GM18502 (cell line): ENCODE measurements around the gene LILRB2.
"Not testable (repeated sequence)": the region's sequence is repeated elsewhere in the genome, so short reads cannot be mapped to it uniquely, and the experiment has no call there.

Experiments
- ATAC-seq: cut with Tn5 transposase; IDR thresholded peaks from one replicate; pipeline ENCODE4 v1.9.1; 2021; ENCODE audit warnings: mild to moderate bottlenecking; ENCODE audit not compliant: unreplicated experiment, poor library complexity

Gene LILRB2

DNA sequence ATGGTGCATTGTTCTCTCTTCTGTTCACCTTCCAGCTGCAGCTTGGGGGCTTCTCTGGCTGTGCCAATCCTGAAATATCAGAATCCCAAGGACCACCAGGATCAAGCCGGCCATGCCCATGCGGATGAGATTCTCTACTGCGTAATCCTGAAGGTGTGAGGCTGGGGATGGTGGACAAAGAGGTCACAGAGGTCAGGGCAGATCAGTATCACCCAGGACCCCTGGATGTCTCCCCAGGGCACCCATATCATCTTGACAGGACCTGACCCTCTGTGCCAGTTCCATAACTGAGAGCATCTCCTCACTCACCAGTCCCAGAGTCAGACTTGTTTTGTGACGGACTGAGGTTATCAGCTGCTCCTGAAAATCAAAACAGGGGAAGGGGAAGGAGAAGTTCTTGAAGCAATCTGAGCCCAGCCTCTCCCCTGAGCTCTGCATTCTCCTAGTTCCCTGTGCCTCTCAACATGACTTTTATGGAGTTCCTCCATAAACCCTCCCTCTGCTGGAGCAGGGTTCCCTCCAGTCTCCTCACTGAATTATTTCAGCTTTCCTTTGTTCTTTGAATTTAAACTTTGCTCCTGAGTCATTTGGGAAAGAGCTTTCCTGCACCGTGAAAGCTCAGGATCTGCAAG lies 26.6 kb upstream of the LILRB2 start:
- no peak for ATAC-seq

DNA sequence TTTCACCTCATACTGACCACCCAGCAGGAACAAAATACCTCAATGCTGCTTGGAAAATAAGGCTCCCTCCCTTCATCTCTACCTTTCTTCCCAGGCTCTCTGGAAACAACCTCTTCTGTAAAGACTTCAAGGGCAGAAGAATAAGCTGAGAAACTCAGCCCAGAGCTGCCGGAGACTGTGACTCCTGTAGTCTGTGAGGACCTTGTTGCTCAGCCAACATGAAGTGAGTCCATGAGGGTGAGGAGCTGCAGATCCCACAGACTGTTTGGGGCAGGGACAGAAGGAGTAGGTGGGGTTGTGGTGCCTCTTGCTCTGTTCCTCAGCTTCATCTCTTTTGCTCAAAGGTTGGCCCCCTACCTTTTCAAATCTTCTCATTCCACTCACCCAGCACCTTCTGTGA lies 24.2 kb upstream of the LILRB2 start:
- ATAC-seq, result no peak

DNA sequence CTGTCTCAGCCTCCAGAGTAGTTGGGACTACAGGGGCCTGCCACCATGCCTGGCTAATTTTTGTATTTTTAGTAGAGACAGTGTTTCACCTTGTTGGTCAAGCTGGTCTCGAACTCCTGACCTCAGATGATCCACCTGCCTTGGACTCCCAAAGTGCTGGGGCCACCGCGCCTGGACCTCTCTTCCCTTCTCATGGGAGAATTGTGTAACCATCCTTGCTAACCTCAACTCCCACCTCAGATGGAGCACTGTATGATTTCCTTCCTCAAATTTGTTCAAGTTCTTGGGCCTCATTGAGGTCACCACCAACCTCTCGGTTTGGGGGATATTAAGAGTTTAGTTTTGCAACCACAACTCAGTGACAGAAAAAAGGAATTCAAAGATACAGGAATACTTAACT lies 21.3 kb upstream of the LILRB2 start:
- ATAC-seq, result no peak

DNA sequence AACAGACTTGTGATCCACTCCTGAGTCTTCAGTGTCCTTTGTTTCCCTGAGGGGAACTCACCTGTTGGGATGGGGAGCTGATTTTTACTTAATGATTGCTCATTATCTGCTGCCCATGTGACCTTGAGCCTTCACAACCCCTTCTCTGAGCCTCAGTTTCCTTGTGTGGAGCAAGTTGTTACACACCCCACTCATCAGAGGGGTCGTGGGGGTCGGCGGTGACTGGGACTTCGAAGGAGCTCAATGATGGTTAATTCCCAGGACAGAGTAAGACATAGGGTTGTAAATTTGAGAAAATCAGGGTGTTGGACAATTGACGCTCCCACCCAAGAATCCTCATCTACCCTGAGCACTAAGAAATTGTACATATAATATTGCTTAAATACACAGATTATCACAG lies 18.6 kb upstream of the LILRB2 start:
- no peak for ATAC-seq

DNA sequence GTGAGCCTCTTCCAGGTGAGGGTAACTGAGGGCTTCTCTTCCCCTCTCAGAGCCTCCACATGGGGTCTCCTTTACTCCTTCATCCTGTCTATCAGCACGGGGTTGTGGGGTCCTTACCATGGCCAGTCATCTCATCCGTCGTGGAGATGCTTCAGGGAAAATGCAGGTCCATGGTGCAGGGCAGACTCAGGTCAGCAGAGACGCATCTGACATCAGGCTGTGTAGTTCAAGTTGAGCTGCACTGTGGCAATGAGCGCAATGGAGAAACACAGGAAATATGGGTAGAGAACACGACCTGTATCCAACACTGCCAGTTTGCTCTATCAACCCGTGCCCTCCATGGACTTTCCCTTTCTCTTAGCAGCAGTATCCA lies 18.2 kb upstream of the LILRB2 start:
- no peak for ATAC-seq

DNA sequence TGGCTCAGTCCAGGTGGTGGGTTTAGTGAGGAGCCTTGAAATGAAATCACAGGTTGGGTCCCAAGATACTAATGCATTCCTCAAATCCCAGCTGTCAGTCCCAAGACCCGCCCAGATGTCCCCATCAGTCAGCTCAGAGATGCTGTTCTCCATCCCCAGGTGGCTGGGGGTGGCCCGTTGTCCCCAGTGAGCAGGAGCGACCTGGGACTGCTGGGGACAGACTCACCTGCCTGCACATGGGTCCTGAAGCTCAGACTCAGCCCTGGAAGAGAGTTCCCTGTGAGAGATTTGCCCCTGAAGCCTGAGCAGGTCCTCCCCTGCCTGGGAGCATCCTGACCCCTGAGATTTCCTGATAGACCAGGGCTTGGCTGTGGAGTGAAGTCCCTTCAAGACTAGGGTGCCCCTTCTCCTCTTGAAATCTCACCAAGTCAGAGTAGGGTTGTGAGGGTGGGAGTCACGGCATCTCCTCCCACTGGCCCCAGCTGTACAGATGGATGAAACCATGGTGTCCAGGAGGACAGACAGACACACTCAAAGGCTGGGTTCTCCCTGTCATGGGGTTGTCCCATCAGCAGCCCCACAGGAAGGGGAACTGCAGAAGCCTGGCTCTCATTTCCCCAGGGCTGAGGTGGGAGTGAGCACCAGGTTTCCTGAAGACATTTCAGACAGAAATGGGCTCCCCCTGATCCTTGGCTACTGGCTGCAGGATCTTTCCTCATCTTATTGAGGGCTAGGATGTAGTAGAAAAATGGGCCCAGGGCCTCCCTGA lies 17.6 kb upstream of the LILRB2 start:
- no peak for ATAC-seq

DNA sequence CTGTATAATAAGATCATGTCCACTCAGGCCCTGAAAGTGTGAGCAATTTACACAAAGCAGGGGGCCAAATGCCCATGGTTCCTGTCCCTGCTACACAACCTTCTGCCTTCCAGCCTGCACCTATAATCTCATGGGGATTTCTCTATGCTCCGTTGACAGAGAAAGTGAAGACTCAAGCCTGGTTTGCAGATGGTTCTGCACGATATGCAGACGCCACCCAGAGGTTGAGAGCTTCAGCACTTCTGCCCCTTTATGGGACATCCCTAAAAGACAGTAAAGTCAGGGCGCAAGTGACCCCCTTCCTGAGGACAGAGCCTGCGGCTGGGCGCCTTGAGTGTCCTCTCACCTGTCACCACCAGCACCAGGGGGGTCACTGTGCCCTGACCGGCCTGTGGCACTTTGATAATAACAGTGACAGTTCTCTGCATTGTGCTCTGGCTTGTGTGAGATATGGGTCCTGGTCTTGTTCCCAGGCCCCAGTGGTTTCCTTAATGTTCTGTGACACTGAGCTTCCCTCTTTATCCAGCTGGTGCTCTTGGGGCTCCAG lies 16.9 kb upstream of the LILRB2 start:
- ATAC-seq, result no peak

DNA sequence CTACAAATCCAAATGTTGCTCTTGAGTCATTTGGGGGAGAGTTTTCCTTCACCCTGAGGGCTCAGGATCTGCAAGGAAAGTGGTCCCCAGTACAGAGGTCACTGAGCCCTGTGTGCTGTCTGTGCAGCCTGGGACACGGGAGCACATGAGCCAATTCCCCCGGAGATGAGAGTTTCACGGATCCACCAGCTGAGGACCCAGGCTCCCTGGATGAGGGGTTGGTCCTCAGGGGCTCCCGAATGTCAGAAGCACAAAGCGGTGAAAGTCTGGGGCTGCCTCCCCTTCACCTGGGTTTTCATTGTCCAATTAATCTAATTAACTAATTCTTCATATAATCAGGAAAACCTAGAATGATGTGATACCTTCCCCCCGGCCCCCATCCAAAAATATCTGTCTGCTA lies 13.6 kb upstream of the LILRB2 start:
- no peak for ATAC-seq

DNA sequence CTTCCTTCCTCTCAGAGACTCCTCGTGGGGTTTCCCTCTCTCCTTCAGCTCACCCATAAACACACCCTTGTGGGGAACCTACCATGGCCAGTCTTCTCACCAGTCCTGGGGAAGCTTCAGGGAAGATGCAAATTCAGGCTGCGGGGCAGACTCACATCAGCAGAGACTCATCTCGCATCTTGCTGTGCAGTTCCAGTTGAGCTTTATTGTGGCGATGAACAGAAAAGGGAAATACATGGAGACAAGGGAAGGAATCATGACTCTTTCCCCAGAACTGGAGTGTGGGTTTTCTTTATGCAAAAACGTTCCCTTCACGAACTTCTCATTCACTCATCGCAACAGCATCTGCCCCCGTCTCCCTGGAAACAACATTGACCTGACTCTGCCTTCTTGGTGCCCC lies 8.2 kb upstream of the LILRB2 start:
- not testable (repeated sequence) for ATAC-seq

DNA sequence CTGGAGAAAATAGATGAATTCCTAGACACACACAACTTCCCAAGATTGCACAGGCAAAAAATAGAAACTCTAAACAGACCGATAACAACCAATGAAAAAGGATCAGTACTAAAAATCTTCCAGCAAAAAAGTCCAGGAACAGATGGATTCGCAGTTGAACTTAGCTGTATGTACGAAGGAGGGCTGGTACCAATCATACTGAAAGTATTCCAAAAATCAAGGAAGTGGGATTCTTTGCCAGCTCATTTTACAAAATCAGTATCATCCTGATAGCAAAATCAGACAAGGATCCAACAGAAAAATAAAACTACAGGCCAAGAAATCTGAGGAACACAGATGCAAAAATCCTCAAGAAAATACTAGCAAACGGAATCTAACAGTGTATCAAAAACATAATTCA lies 6.5 kb upstream of the LILRB2 start:
- ATAC-seq, result no peak

DNA sequence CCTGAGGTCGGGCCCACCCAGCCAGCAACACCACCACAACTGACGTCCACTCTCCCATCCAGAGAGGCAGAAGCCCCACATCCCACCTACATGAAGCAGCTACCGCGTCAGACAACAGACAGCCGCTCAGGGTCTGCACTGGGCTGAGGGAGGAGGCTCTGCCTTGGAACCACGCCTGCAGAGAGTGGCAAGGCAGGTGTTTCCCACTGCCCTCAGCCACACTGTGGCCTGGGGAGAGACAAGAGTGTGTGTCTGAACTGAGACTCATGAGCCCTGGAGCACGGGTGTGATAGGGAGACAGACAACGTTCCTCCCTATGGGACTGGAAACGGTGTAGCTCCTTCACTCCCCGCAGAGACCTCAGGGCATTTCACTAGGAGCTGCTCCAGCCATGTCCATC lies 5.4 kb upstream of the LILRB2 start:
- ATAC-seq, result not testable (repeated sequence)

DNA sequence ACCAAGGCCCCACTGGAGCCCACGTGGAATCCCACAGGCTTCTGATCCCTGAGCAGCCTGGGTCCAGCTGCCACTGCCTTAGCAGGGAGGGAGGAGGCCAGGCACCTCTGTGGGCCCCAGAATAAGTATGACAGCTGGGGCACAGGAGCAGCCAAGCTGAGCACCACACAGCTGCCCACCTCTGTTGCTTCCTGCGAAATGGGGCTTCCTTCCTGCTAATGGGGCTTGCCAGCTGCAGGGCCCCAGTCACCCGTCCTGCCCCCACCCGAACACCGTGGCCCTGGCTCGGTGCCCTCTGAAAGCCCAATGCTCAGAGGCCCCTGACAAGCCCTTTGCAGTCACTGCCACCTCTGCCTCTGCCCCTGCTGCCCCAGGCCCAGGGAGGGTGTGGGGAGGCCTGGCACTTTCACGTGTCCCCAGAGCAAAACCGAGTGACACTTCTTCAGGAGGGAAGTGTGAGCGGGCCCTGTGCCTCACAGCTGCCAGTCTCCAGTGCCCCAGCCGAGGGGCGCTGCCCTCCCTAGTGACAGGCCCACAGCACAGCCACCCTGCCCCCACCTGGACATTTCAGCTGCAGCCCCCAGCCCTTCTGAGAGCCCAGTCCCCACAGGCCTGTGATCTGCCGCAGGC lies 4.6 kb upstream of the LILRB2 start:
- not testable (repeated sequence) for ATAC-seq

DNA sequence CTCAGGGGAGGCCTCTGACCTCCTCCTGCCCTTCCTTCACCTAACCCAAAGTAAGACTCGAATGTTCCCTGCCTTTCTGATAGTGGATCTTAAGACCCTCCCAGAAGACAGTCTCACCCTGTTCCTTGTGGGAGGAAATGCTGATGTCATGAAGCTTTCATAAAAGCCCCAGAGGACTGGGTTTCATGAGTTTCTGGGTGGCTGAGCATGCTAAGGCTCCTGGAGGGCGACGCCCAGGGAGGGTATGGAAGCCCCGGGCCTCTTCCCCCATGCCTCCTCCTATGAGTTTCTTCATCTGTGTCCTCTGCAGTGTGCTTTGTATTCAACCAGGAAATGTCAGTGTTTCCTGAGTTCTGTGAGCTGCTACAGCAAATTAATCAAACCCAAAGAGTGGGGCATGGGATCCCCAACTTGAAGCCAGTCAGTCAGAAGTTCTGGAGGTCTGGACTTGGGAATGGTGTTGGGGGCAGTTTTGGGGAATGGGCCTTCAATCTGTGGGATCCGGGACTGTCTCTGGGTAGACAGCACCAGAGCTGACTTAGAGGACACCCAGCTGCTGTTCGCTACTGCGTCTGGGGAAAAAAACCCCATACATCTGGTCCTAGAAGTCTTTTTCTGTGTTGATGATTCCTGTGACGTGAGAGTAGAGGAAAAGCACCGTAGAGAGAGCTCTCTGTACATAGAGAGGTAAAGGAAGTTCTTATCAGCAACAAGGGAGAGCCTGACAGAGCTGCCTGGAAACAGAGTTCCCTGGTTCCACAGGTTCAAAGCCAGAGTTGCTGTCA lies 2.0 kb upstream of the LILRB2 start:
- ATAC-seq, result no peak

DNA sequence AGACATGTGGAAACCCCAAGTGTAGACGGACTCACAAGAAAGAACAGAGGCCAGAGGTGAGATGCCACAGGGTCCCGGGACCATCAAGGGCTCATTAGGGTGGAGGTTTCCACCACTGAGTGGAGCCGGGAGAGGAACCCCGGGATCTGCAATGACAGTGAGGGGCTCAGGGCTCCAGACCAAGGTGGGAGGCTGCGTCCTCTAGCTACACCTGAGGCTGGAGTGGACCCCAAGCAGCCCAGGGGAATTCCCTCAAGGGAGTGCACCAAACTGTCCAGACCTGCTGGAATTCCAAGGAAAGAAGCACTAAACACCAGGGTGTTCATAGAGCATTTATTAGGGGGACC lies 792 bp upstream of the LILRB2 start:
- not testable (repeated sequence) for ATAC-seq

DNA sequence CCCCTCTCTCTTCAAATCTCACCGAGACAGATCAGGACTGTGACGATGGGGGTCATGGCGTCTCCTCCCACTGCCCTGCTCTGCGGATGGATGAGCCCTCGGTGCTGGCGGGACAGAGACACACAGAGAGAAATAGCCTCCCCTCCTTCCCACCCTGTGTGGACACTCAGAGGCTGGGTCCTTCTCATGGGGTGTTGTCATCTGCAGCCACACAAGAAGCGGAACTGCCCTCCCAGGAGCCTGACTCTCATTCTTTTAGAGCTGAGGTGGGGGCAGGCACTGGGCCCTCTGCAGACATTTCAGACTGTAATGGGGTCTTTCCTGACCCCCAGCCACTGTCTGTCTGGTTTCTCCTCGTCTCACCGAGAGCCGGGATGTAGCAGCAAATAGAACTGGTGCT lies 469 bp downstream of the LILRB2 start:
- not testable (repeated sequence) for ATAC-seq

DNA sequence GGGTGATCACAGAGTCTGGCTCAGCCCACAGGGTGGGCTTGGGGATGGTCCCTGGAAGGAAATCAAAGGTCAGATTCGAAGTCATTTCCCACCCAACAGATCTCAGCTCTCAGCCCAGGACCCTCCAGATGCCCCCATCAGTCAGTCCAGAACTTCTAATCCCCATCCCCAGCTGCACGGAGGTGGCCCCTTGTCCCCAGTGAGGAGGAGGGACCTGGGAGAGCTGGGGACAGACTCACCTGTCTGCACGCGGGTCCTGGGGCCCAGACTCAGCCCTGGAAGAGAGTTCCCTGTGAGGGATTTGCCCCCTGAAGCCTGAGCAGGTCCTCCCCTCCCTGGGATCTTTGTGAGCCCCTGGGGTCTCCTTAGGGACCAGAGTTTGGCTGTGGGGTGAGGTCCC lies 885 bp downstream of the LILRB2 start:
- ATAC-seq, result not testable (repeated sequence)

DNA sequence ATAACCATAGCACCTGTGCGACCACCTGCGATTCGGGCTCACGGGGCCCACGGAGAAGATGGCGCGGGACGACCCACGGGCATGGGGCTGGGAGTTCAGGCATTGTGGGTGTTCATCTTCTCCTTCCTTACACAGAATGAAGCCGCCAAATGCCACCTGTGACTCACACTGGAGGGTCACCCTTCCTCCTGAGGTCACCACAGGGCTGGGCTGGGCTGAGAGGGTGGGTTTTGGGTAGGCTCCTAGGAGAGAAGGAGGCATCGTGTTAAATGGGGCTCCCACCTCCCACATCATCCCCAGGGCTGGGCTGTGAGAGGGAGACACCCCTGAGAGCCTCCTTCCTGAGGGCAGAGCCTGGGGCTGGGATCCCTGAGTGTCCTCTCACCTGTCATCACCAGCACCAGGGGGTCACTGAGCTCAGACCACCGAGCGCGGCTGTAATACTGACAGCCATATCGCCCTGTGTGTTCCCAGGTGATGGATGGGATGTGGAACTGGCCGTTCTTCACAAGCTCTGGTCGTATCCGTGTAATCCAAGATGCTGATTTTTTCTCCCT lies 1.4 kb downstream of the LILRB2 start:
- no peak for ATAC-seq

DNA sequence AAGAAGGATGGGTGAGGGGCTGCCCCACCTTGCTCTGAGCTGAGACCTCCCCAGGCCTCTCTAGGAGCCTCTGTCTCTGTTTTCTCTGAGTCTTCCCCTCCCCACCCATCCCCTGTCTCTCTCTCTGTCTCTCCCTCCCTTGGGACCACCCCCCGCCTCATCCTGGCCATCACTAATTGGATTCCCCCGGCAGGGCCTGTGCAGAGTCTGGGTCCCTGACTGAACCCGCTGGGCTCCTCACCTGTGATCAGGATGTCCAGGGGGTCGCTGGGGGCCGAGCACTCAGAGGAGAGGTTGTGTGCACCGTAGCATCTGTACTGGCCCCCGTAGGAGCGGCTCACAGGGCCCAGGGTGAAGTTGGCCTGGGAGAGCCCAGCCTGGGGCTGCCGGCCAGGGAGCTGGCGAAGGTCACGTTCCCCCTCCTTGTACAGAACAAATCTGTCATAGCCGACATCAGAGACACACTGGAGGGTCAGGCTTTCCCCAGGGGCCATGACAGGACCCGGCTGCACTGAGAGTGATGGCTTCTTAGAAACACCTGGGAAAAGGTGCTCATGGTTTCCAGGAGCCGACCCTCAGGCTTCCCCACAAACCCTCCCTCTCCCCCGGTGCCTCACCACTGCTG lies 2.2 kb downstream of the LILRB2 start:
- not testable (repeated sequence) for ATAC-seq

DNA sequence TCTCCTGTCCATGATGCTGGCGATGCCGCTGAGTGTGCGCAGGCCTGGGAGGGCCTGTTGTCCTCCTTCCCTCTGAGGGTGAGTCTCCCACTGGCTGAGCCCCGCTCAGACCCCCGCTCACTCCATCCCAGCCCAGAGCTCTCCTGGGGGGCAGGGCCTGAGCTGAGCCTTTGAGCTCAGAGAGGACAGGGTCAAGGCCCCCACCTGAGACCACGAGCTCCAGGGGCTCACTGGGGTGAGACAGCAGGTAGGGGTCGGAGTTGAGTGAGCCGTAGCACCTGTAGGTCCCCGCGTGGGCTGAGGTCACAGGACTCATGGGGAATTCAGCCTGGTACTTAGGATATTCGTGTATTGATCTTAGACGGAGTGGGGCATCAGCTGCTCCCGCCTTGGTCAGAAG lies 2.9 kb downstream of the LILRB2 start:
- ATAC-seq, result not testable (repeated sequence)

DNA sequence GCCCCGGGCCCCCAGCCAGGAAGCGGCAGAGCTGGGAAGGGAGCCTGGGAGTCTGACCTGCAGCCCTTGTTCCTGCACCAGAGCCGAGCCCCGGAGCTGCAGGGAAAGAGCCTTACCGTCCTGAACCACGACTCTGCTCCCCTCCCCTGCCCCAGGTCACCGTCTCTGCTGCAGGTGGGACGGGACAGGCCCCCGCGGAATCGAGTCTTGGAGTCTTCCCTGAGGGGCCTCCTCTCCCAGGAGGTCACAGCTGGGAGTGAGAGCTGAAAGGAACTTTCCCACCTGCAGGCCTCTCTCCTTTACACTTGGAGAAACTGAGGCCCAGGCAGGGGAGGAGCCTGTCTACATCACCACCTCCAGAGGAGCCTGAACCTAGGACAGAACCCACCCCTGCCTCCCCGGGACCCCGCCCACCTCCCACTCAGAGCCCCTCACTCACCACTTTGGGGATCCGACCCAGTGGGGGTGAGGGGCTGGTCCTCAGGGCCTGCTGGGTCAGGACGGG lies 3.7 kb downstream of the LILRB2 start:
- ATAC-seq, result not testable (repeated sequence)
